ENCODE measurements around the gene MAGIX.

- TF ChIP-seq CTCF (IDR thresholded peaks at IDR 0.05 in 8 of 11, conservative IDR thresholded peaks at IDR 0.05 in 3 of 11) (no peak), POLR2A (IDR thresholded peaks at IDR 0.05) (no peak), POLR2AphosphoS5 (IDR thresholded peaks at IDR 0.05) (no peak)
Measured at GRCh38 chrX:49167740-49168108, 5.2 kb downstream of the MAGIX start.

Measured in spleen (tissue), 7 donors.